Ovary (tissue), 3 donors: ENCODE measurements around the gene SSTR5.

Experiments
- POLR2A ChIP-seq: fragments of 450-650 bp; IDR thresholded peaks from one replicate; pipeline ENCODE4 v1.6.1; 2017; ENCODE audit warnings: antibody characterized with exemption, mild to moderate bottlenecking, moderate library complexity
- TF ChIP-seq, protein P1 (sequence below), 3 donors: fragments of 450-650 bp in 2 of 3; fragments of 200-600 bp in 1 of 3; IDR thresholded peaks; one replicate each; pipeline versions ENCODE4 v1.5.1 to v1.8.0; 2016 to 2022; ENCODE audit warnings: antibody characterized with exemption in 3 of 3, mild to moderate bottlenecking in 1 of 3
- donor health status: DM: no; HTN: no; CAD: no.

DNA sequence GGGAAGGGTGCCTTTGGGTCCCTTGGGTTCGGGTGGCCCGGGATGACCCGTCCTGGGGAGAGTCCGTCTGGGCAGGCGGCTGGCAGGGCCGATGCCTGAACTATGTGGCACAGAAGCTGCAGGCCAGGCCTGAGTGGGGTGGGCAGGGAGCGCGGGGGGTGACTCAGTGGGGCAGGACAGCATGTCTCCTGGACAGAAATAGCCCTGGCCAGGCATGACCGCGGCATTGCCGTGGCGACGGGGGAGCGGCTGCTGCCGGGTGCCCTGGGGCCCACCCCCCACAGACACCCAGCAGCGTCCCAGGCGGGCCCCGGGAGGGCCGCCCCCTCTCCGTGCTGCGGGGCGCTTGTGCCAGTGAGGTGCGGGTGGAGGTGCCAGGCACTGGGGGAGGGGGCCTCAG lies 25.3 kb downstream of the SSTR5 start:
- TF ChIP-seq, protein P1, sequence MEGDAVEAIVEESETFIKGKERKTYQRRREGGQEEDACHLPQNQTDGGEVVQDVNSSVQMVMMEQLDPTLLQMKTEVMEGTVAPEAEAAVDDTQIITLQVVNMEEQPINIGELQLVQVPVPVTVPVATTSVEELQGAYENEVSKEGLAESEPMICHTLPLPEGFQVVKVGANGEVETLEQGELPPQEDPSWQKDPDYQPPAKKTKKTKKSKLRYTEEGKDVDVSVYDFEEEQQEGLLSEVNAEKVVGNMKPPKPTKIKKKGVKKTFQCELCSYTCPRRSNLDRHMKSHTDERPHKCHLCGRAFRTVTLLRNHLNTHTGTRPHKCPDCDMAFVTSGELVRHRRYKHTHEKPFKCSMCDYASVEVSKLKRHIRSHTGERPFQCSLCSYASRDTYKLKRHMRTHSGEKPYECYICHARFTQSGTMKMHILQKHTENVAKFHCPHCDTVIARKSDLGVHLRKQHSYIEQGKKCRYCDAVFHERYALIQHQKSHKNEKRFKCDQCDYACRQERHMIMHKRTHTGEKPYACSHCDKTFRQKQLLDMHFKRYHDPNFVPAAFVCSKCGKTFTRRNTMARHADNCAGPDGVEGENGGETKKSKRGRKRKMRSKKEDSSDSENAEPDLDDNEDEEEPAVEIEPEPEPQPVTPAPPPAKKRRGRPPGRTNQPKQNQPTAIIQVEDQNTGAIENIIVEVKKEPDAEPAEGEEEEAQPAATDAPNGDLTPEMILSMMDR (IDR thresholded peaks at IDR 0.05) = no peak
- no peak for TF ChIP-seq POLR2A
